HL-60 (cell line): Measurements from ENCODE around the gene CORIN.

Source experiments
- GABPA ChIP-seq: IDR thresholded peaks from 2 replicates; pipeline ENCODE4 v1.6.1; 2012; ENCODE audit warnings: low read depth
- TF ChIP-seq, protein P1 (sequence below): IDR thresholded peaks from one replicate; pipeline ENCODE4 v1.5.1; 2011; ENCODE audit warnings: low read length, control low read depth, inconsistent platforms; ENCODE audit not compliant: insufficient read depth

DNA sequence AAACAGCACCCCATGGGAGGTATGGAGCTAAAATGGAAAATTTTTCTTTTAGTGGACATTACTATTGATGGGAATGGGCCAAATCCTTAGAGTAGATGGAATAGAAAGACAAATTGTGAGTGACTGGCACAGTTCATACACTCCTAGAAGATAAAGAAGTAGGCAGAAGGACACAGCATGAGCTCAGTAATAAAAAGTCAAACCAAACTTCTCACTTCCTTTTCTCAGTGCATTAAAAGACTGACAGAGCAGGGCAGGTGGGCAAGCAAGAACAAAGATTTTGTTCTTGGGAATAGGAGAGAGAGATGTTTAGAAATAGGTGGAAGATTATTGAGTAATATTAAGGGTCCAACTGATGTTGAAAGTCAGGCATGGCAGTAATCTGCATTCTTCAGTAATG, 220.3 kb downstream of the CORIN start:
- TF ChIP-seq GABPA = no peak
- TF ChIP-seq, protein P1, sequence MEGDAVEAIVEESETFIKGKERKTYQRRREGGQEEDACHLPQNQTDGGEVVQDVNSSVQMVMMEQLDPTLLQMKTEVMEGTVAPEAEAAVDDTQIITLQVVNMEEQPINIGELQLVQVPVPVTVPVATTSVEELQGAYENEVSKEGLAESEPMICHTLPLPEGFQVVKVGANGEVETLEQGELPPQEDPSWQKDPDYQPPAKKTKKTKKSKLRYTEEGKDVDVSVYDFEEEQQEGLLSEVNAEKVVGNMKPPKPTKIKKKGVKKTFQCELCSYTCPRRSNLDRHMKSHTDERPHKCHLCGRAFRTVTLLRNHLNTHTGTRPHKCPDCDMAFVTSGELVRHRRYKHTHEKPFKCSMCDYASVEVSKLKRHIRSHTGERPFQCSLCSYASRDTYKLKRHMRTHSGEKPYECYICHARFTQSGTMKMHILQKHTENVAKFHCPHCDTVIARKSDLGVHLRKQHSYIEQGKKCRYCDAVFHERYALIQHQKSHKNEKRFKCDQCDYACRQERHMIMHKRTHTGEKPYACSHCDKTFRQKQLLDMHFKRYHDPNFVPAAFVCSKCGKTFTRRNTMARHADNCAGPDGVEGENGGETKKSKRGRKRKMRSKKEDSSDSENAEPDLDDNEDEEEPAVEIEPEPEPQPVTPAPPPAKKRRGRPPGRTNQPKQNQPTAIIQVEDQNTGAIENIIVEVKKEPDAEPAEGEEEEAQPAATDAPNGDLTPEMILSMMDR = no peak
